ENCODE measurements around the gene ADGRG6.

ADGRG6 gene

GRCh38 chr6:142429195-142429594, 127.4 kb downstream of the ADGRG6 start:
- TF ChIP-seq CTCF (IDR thresholded peaks at IDR 0.05; ENCODE audit: low read depth, low read length, missing control alignments), result no peak
- no peak overlapping the region for H3K4me3 ChIP-seq (ENCODE audit: low read depth, low read length)
- no peak for DNase-seq (ENCODE audit: low read depth)
- in situ Hi-C loops (cut with HindIII; ENCODE audit: low sequenced_read_pairs), result no loop called here

DNA sequence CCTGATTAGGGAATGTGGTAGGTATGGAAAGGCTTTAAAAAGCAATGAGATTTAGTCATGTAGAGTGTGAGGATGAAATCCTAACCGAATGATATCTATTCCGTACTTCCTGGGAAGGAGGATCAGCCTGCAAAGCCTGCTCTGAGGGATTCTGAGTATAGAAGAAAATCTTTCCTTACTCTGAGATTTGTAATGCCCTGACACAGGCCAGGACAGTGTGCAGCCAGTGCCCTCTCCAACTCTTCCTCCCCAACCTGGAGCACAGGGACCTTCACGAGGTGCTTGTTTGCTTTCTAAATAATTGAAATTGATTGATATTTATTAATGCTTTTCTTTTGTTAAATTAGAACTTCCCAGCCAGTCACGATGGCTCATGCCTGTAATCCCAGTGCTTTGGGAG, 131.6 kb downstream of the ADGRG6 start:
- no peak for DNase-seq (ENCODE audit: low read depth)
- H3K4me3 ChIP-seq (ENCODE audit: low read depth, low read length), result no peak overlapping the region
- in situ Hi-C loops (cut with HindIII; ENCODE audit: low sequenced_read_pairs), result no loop called here
- TF ChIP-seq CTCF (IDR thresholded peaks at IDR 0.05; ENCODE audit: low read depth, low read length, missing control alignments), result no peak

- no peak overlapping the region for H3K4me3 ChIP-seq (ENCODE audit: low read depth, low read length)
- TF ChIP-seq CTCF (IDR thresholded peaks at IDR 0.05; ENCODE audit: low read depth, low read length, missing control alignments), result no peak
- no peak for DNase-seq (ENCODE audit: low read depth)
- in situ Hi-C loops (cut with HindIII; ENCODE audit: low sequenced_read_pairs), result no loop called here
These were observed 137.1 kb downstream of the ADGRG6 start for GRCh38 chr6:142438898-142439297.

DNA sequence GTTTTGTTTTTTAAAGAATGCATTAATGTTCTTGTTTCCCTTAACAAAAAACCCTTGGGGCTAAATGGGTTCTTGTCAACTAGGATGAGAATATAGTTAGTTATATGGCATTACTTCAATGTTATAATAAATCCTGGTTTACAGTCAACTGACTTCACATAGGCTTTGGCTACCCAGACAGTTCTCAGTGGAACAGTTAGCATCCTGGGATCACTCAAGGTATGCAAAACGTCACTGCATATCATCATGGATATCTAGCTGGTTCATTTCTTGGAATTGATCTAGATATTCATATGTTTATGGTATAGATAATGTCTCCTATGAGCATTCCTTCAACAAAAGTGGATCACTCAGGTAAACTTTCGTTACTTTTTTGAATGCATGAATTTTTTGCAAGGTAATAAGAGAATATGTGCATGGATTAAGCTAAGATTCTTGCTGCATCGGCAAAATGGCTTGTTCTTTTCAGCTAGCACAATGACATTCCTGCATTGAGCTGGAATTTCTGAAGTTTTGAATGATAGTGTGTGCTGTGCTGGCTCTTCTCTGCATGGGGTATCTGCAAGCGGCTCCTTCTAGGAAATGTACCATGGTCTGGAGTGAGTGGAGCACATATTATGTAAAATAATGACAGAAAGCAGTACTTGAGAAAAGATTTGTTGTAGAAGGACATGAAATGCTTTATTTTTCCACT, 138.9 kb downstream of the ADGRG6 start:
- no peak overlapping the region for H3K4me3 ChIP-seq (ENCODE audit: low read depth, low read length)
- in situ Hi-C loops (cut with HindIII; ENCODE audit: low sequenced_read_pairs), result no loop called here
- no peak for TF ChIP-seq CTCF (IDR thresholded peaks at IDR 0.05; ENCODE audit: low read depth, low read length, missing control alignments)
- no peak for DNase-seq (ENCODE audit: low read depth)

DNA sequence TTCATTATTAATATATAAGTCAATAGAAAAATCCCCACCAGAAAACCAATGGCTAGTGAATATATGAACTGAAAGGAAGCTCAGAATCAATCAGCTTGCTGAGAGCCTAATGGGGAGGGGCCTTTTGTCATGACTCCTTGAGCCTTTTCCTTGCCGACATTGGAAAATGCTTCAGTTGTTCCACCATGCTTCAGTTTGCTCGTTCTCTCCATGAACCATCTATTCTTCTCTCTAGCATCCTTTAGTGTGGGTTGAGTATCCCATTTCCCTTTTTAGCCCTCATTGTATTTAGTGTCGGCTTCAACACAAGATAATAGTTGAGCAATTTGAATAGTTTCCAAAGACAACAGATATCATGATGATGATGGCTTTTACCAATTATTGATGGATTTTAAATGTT, 139.9 kb downstream of the ADGRG6 start:
- no peak for TF ChIP-seq CTCF (IDR thresholded peaks at IDR 0.05; ENCODE audit: low read depth, low read length, missing control alignments)
- in situ Hi-C loops (cut with HindIII; ENCODE audit: low sequenced_read_pairs), result no loop called here
- H3K4me3 ChIP-seq (ENCODE audit: low read depth, low read length), result no peak overlapping the region
- DNase-seq (ENCODE audit: low read depth), result no peak

GRCh38 chr6:142443102-142443501, 141.3 kb downstream of the ADGRG6 start:
- no peak overlapping the region for H3K4me3 ChIP-seq (ENCODE audit: low read depth, low read length)
- no peak for DNase-seq (ENCODE audit: low read depth)
- no peak for TF ChIP-seq CTCF (IDR thresholded peaks at IDR 0.05; ENCODE audit: low read depth, low read length, missing control alignments)
- in situ Hi-C loops (cut with HindIII; ENCODE audit: low sequenced_read_pairs), result no loop called here

All from astrocyte of the cerebellum (primary cell).